ENCODE measurements around the gene MYO3A. TPM values are rescaled to one million over a fixed set of nuclear protein-coding genes. Genes with fewer than 3 reads are reported as not detected.

MYO3A gene, protein sequence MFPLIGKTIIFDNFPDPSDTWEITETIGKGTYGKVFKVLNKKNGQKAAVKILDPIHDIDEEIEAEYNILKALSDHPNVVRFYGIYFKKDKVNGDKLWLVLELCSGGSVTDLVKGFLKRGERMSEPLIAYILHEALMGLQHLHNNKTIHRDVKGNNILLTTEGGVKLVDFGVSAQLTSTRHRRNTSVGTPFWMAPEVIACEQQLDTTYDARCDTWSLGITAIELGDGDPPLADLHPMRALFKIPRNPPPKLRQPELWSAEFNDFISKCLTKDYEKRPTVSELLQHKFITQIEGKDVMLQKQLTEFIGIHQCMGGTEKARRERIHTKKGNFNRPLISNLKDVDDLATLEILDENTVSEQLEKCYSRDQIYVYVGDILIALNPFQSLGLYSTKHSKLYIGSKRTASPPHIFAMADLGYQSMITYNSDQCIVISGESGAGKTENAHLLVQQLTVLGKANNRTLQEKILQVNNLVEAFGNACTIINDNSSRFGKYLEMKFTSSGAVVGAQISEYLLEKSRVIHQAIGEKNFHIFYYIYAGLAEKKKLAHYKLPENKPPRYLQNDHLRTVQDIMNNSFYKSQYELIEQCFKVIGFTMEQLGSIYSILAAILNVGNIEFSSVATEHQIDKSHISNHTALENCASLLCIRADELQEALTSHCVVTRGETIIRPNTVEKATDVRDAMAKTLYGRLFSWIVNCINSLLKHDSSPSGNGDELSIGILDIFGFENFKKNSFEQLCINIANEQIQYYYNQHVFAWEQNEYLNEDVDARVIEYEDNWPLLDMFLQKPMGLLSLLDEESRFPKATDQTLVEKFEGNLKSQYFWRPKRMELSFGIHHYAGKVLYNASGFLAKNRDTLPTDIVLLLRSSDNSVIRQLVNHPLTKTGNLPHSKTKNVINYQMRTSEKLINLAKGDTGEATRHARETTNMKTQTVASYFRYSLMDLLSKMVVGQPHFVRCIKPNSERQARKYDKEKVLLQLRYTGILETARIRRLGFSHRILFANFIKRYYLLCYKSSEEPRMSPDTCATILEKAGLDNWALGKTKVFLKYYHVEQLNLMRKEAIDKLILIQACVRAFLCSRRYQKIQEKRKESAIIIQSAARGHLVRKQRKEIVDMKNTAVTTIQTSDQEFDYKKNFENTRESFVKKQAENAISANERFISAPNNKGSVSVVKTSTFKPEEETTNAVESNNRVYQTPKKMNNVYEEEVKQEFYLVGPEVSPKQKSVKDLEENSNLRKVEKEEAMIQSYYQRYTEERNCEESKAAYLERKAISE (N-terminal part only)
- not detected in 2 replicates for total RNA-seq

DNA sequence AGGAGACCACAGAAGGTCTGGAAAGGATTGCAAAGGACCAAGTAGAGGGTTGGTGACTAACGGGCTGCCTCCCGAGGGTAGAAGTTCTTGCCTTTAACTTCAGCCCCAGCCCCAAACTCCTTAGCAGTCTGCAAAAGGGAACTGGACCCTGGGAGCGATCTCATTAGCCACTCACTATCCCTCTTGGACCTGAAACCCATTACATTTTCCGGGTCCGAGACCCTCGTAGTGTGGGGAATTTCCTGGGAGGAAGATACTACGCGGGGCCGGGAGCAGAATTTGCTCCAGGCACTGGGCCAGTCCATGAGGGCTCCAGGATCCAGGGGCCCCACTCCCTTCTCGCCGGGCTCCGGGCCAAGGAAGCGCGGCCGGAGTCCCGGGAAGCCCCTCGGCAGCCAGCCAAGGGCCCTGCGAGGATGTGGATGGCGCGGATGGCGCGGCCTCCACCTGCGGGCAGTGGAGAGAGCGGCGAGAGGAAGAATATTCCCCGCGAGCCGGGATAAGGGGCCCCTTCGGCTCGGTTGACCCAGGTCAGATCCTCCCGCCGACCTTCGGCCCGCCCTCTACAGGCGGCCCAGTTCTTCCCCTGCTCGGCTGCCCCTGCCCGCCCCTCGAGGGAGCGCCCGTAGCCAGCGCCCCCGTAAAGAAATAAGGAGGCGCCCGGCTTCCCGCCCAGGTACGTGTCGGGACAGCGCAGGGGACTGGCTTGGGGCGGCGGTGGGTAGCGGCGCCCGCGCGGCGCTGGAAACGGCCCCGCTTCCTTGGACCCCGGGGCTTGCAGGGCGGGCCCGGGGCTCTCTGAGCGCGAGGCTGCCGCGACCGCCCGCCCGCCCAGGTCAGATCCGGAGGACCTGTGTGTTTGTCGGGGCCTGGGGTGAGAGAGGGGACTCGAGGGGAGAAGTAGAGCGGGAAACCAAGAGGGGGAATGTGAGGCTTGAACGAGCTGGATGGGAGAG is at the start of gene MYO3A:
TSS of gene MYO3A (plus strand) at position 577 of the 956 bp plus-strand sequence. CDS start 17,882 bp downstream, outside the sequence.

DNA sequence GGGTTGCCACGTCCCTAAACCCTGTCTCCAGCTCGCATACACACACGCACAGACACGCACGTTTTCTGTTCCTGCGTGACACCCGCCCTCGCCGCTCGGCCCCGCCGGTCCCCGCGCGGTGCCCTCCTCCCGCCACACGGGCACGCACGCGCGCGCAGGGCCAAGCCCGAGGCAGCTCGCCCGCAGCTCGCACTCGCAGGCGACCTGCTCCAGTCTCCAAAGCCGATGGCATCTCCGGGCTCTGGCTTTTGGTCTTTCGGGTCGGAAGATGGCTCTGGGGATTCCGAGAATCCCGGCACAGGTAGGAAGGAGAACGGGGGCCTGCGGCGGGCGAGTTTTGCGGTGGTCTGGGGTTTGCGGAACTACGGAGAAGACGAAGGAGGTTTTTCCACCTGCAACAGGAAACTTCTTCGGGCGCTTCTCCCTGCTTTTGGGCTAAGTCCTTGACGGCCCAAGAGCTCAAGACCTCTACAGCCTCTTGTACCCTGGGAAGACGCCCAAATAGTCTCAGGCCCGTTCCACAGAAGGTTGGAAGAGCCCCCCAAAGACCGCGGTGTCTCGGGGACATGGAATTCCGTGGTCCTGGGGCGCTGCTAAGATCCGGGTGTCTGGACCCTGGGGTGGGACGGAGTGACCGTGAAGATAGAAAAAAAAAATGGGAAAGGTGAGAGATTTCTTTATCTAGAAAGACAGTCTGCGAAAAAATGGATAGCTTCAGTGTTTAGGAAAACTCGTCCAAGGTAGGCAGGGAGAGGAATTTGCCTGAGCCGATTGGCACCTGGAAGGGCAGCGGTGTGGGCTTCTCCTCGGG is 282.8 kb downstream of the MYO3A start, which contains the start of gene GAD2:
TSS of gene GAD2 (plus strand) at position 190 of the 811 bp plus-strand sequence. CDS start at position 226, 36 bp downstream.

Measured in bladder microvascular endothelial cell (primary cell).